Endothelial cell of umbilical vein (primary cell): ENCODE measurements around the gene RABL6. TPM values are rescaled to one million over a fixed set of nuclear protein-coding genes. Genes with fewer than 3 reads are reported as not detected.
"Not testable (repeated sequence)": the region's sequence is repeated elsewhere in the genome, so short reads cannot be mapped to it uniquely, and the experiment has no call there.

ENCODE experiments used
- BruUV-seq: library from RNA; stranded (reverse); fragments of 400-500 nt; replicated peaks from 2 replicates; lab custom pipeline; 2021; lab: Mats Ljungman, UMichigan
- CTCF ChIA-PET: fragments of 300-600, 350-600 bp; sonication (Branson Sonifier 250); formaldehyde crosslinking; loops from one replicate; lab custom pipeline; 2021; ENCODE audit warnings: antibody characterized with exemption, inconsistent platforms; lab: Charles Lee
- POLR2A ChIA-PET: fragments of 300-600, 350-600 bp; sonication (Branson Sonifier 250); formaldehyde crosslinking; loops from one replicate; lab custom pipeline; 2021; ENCODE audit warnings: antibody characterized with exemption, inconsistent platforms; lab: Charles Lee
- DNase-seq: peaks from one replicate; pipeline ENCODE4 v3.0.0-alpha.2; 2011; ENCODE audit warnings: low read depth, low spot score
- FAIRE-seq: peaks from 2 replicates; lab custom pipeline; 2011; peaks lifted over from hg19 to GRCh38; lab: Jason Lieb, UNC
- H2AFZ ChIP-seq: 2 replicates; pipeline ENCODE4 v1.6.0; 2012; ENCODE audit warnings: low read depth, low read length, control low read depth, inconsistent platforms
- H3K27ac ChIP-seq: 2 replicates; pipeline ENCODE4 v1.5.1; 2011; ENCODE audit warnings: low read depth, mild to moderate bottlenecking, control low read depth, low read length, moderate library complexity; ENCODE audit not compliant: insufficient read depth
- H3K27me3 ChIP-seq, 2 experiments: 2 replicates each; pipeline versions ENCODE4 v1.6.0 to v1.6.1; 2011; ENCODE audit warnings: low read length in 2 of 2, mixed read lengths in 1 of 2; ENCODE audit not compliant: control insufficient read depth in 2 of 2, insufficient read depth in 2 of 2
- H3K36me3 ChIP-seq, 2 experiments: 2 replicates in 1 of 2; 3 replicates in 1 of 2; pipeline ENCODE4 v1.5.1; 2011; ENCODE audit warnings: low read length in 2 of 2, mild to moderate bottlenecking in 1 of 2, moderate library complexity in 1 of 2; ENCODE audit not compliant: control insufficient read depth in 2 of 2, insufficient read depth in 2 of 2; ENCODE audit errors: extremely low read depth in 1 of 2
- H3K4me1 ChIP-seq: 3 replicates; pipeline ENCODE4 v1.5.1; 2011; ENCODE audit warnings: mild to moderate bottlenecking, low read length; ENCODE audit not compliant: control insufficient read depth, insufficient read depth; ENCODE audit errors: extremely low read depth
- H3K4me2 ChIP-seq: 2 replicates; pipeline ENCODE4 v1.6.1; 2011; ENCODE audit warnings: low read length, control low read depth, mixed read lengths; ENCODE audit not compliant: insufficient read depth
- H3K4me3 ChIP-seq, 3 experiments: fragments of 200-600 bp in 1 of 3; sonication (generic), shearing (Covaris generic) in 1 of 3; replicated peaks in 1 of 3; 2 replicates each; pipeline ENCODE4 v1.5.1; 2011 to 2016; ENCODE audit warnings: control low read depth in 3 of 3, low read length in 3 of 3, mild to moderate bottlenecking in 2 of 3, inconsistent platforms in 1 of 3, low read depth in 1 of 3, moderate library complexity in 1 of 3; ENCODE audit not compliant: insufficient read depth in 1 of 3
- H3K79me2 ChIP-seq: 2 replicates; pipeline ENCODE4 v1.6.0; 2012; ENCODE audit warnings: low read length, inconsistent platforms; ENCODE audit not compliant: control insufficient read depth, insufficient read depth
- H3K9ac ChIP-seq: replicated peaks from 2 replicates; pipeline ENCODE3; 2011; ENCODE audit warnings: low read length, control low read depth; ENCODE audit not compliant: insufficient read depth; ENCODE audit errors: extremely low read depth
- H3K9me1 ChIP-seq: replicated peaks from 3 replicates; pipeline ENCODE4 v1.6.0; 2011; ENCODE audit warnings: mild to moderate bottlenecking, low read length; ENCODE audit not compliant: control insufficient read depth, insufficient read depth; ENCODE audit errors: extremely low read depth
- H3K9me3 ChIP-seq: replicated peaks from 2 replicates; pipeline ENCODE4 v1.5.1; 2012; ENCODE audit warnings: low read length, inconsistent platforms; ENCODE audit not compliant: control insufficient read depth, insufficient read depth
- H4K20me1 ChIP-seq: replicated peaks from 2 replicates; pipeline ENCODE3; 2011; ENCODE audit warnings: mild to moderate bottlenecking, low read length; ENCODE audit not compliant: control insufficient read depth, insufficient read depth; ENCODE audit errors: extremely low read depth
- EZH2 ChIP-seq: IDR thresholded peaks from 2 replicates; pipeline ENCODE4 v1.6.1; 2012; ENCODE audit warnings: borderline replicate concordance, low read depth, mild to moderate bottlenecking, moderate library complexity, low read length, inconsistent platforms; ENCODE audit not compliant: severe bottlenecking
- FOS ChIP-seq: IDR thresholded peaks from 2 replicates; pipeline ENCODE4 v1.6.1; 2011; ENCODE audit warnings: mild to moderate bottlenecking, low read length, moderate library complexity, borderline replicate concordance; ENCODE audit not compliant: insufficient read depth
- GATA2 ChIP-seq: IDR thresholded peaks from 2 replicates; pipeline ENCODE4 v1.7.0; 2011; ENCODE audit warnings: low read depth, mild to moderate bottlenecking, moderate library complexity, mixed read lengths, low read length; ENCODE audit not compliant: insufficient read length, insufficient read depth
- JUN ChIP-seq: IDR thresholded peaks from 2 replicates; pipeline ENCODE4 v1.6.1; 2011; ENCODE audit warnings: borderline replicate concordance, low read depth; ENCODE audit not compliant: insufficient read length, insufficient read depth
- MYC ChIP-seq: IDR thresholded peaks from one replicate; pipeline ENCODE4 v1.6.1; 2011; ENCODE audit warnings: mild to moderate bottlenecking, low read depth, low read length
- POLR2A ChIP-seq: IDR thresholded peaks from 2 replicates; pipeline ENCODE4 v1.6.1; 2012; ENCODE audit warnings: low read depth, mild to moderate bottlenecking, control low read depth, low read length
- POLR2AphosphoS5 ChIP-seq: IDR thresholded peaks from 2 replicates; pipeline ENCODE4 v1.6.1; 2012; ENCODE audit warnings: low read depth, mild to moderate bottlenecking, control low read depth, low read length, moderate library complexity; ENCODE audit not compliant: insufficient read depth
- dilution Hi-C: fragments of 300-500 bp; cut with MboI; formaldehyde crosslinking; loops from one replicate; pipeline ENCODE4 v1.15.0; 2019; ENCODE audit warnings: low sequenced_read_pairs; ENCODE audit not compliant: extremely low pct_ligation_motif_present
- intact Hi-C: fragments of 100-400 bp; cut with micrococcal nuclease; formaldehyde crosslinking; loops from one replicate; pipeline ENCODE4 v1.10.0; 2022
- polyA plus RNA-seq, 4 experiments: library from polyadenylated mRNA; depleted of rRNA in 3 of 4; stranded (reverse) in 3 of 4; unstranded in 1 of 4; fragments of >200 nt; gene quantifications; 2 replicates each; pipeline versions ENCODE4 v1.2.1 to v1.2.3, GENCODE V29; 2011 to 2012; ENCODE audit warnings: missing spikeins in 1 of 4
- total RNA-seq: library from RNA; stranded (reverse); gene quantifications from 2 replicates; pipeline ENCODE4 v1.2.3, GENCODE V29; 2021
- TF ChIP-seq, protein P1 (sequence below), 2 donors: IDR thresholded peaks; 1 replicate in 1 of 2; 2 replicates in 1 of 2; pipeline ENCODE4 v1.5.1; 2011; ENCODE audit warnings: low read length in 2 of 2, mild to moderate bottlenecking in 2 of 2, moderate library complexity in 2 of 2, control low read depth in 1 of 2, inconsistent platforms in 1 of 2, low read depth in 1 of 2; ENCODE audit not compliant: insufficient read depth in 1 of 2; ENCODE audit errors: extremely low read depth in 1 of 2

RABL6 gene
- total and polyA plus RNA-seq, 2 donors (not counting 3 experiments of a cell fraction or from before 2014, with no cell fraction given): 60.8 to 112 TPM

- Histone ChIP-seq H3K4me2 (peak overlapping the region; percentile 76), H4K20me1 (no peaks in the 10 kb centered on the region), H3K4me1 (peaks cover 6% of the 10 kb centered on the region), H2AFZ (peak overlapping the region; percentile 50), H3K27me3 (no peaks in the 10 kb centered on the region), H3K9ac (peak overlapping the region; percentile 51), H3K36me3 (peaks cover 8 to 21% of the 10 kb centered on the region in 2 experiments), H3K9me1 (no peaks in the 10 kb centered on the region), H3K79me2 (peaks cover 24% of the 10 kb centered on the region), H3K9me3 (no peaks in the 10 kb centered on the region), H3K4me3 (peak overlapping the region; percentile 48 to 98 (median 54)), H3K27ac (no peak overlapping the region)
- ChIA-PET CTCF (interaction anchor here (0.9 kb wide), 1 partner anchor 21 kb away, joined by 3 read pairs; the partner anchor contains the start of gene TRAF2), POLR2A (interaction anchor here (1.0 kb wide), 1 partner anchor 11 kb away, joined by 3 read pairs; no protein-coding TSS in a partner anchor)
- no TSS peak for BruUV-seq
- dilution Hi-C loops (no loop called here), intact Hi-C loops (loop anchor here (1.0 to 5.0 kb wide), 3 partner anchors 16 to 72 kb away; partner anchors contain the start of gene PHPT1)
- FAIRE-seq (no peak), DNase-seq (no peak)
- TF ChIP-seq GATA2 (no peak), JUN (no peak), POLR2AphosphoS5 (no peak), FOS (no peak), MYC (no peak), POLR2A (no peak), EZH2 (no peak)
- TF ChIP-seq, protein P1, sequence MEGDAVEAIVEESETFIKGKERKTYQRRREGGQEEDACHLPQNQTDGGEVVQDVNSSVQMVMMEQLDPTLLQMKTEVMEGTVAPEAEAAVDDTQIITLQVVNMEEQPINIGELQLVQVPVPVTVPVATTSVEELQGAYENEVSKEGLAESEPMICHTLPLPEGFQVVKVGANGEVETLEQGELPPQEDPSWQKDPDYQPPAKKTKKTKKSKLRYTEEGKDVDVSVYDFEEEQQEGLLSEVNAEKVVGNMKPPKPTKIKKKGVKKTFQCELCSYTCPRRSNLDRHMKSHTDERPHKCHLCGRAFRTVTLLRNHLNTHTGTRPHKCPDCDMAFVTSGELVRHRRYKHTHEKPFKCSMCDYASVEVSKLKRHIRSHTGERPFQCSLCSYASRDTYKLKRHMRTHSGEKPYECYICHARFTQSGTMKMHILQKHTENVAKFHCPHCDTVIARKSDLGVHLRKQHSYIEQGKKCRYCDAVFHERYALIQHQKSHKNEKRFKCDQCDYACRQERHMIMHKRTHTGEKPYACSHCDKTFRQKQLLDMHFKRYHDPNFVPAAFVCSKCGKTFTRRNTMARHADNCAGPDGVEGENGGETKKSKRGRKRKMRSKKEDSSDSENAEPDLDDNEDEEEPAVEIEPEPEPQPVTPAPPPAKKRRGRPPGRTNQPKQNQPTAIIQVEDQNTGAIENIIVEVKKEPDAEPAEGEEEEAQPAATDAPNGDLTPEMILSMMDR (IDR thresholded peaks at IDR 0.05; ENCODE audit: extremely low read depth in 1 of 2, insufficient read depth in 1 of 2, low read depth in 1 of 2, low read length in 2 of 2): no peak
Measured at GRCh38 chr9:136865768-136866103, 58.0 kb downstream of the RABL6 start.

DNA sequence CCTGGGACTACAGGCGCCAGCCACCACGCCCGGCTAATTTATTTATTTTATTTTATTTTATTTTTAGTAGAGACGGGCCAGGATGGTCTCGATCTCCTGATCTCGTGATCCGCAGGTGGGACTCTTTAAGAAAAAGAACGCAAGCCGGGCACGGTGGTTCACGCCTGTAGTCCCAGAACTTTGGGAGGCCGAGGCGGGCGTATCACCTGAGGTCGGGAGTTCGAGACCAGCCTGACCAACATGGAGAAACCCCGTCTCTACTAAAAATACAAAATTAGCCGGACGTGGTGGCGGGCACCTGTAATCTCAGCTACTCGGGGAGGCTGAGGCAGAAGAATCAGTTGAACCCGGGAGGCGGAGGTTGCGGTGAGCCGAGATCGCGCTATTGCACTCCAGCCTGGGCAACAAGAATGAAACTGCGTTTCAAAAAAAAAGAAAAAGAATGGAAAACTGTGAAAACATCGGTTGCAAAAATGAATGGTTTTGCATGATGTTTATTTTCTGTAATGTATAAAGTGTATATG, 59.2 kb downstream of the RABL6 start:
- BruUV-seq, H3K4me1 ChIP-seq, dilution Hi-C loops, CTCF ChIA-PET, POLR2A ChIA-PET, H3K9me3 ChIP-seq, H4K20me1 ChIP-seq, FAIRE-seq, DNase-seq, H3K27ac ChIP-seq, H3K27me3 ChIP-seq, H2AFZ ChIP-seq, H3K9me1 ChIP-seq: not testable (repeated sequence)
- Histone ChIP-seq H3K4me2 (peak overlapping the region; percentile 47), H3K9ac (peak overlapping the region; percentile 51), H3K79me2 (peaks cover 24% of the 10 kb centered on the region), H3K36me3 (peaks cover 8 to 15% of the 10 kb centered on the region in 2 experiments), H3K4me3 (peak overlapping the region; percentile 37 to 98 (median 51))
- intact Hi-C loops: loop anchor here (1.0 to 5.0 kb wide), 3 partner anchors 18 to 70 kb away; partner anchors contain the start of gene PHPT1
